Stimulated activated CD4-positive, alpha-beta T cell treated with anti-CD3 and anti-CD28 coated beads, Interleukin-1b, Interleukin-23, amount 100 ng/mL, for 4 hours (primary cell): ENCODE measurements around the gene RPL29.

Experiments used
- DNase-seq, 2 donors: peaks; one replicate each; pipeline ENCODE4 v3.0.0-alpha.2; 2020; ENCODE audit warnings: low read depth in 2 of 2

Gene RPL29

DNA sequence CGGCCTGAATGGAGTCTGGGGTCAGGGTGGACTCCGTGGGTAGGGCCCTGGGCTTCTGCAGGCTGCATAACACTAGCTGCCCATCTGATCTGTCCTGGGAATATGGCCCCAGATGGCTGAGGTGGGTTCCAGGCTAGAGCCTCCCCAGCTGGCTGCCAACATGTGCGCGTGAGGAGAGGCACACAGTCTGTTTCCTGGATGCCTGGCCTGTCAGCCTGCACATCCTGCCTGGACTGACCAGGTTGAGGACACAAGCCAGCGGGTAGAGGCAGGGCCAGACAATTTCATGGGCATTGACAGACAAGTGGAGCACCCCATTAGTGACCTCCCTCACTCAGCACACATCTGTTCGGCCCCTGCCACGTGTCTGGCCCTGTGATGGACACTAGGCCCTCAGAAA, 29.8 kb upstream of the RPL29 start:
- DNase-seq = no peak

GRCh38 chr3:52024765-52025452, 29.2 kb upstream of the RPL29 start:
- DNase-seq = no peak

DNA sequence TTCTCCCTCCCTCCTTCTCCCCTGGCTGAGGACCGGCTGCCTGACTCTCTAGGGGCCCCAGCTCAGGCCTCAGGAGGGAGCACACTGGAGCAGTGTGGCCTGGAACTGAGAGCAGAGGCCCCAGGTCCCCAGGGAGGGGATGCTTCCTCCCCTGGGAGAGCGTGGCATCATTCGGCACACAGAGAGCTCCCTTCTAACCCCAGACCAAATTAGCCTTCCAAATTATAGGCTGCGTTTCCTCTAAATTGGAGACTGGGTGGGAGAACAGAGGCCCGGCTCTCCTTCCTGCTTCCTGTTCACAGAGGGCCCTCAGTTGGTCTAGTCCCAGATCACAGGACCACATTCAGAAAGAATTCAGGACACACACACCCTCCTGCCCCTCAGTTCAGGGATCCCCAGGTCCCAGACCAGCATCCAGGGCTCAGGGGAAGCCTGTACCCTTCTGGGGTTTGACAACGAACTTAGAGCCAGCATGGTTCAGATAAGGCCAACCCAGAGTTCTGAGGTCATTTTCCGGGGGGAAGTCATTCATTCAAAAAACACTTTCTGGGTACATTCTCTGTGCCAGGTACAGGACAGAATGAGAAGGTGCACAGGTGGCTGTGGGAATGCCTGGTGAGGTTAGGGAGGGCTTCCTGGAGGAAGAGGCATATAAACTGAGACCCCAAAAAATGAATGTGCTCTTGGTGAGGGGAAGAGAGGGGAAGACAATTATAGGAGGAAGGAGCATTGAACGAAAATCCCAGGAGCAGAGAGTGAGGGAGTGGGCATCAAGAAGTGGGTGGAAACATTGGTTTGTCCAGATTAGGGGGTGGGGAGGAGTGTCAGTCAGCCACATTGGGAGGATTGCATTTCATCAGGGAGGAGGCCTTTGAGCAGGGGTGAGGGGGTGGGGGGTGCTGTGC, 28.4 kb upstream of the RPL29 start:
- DNase-seq = no peak

DNA sequence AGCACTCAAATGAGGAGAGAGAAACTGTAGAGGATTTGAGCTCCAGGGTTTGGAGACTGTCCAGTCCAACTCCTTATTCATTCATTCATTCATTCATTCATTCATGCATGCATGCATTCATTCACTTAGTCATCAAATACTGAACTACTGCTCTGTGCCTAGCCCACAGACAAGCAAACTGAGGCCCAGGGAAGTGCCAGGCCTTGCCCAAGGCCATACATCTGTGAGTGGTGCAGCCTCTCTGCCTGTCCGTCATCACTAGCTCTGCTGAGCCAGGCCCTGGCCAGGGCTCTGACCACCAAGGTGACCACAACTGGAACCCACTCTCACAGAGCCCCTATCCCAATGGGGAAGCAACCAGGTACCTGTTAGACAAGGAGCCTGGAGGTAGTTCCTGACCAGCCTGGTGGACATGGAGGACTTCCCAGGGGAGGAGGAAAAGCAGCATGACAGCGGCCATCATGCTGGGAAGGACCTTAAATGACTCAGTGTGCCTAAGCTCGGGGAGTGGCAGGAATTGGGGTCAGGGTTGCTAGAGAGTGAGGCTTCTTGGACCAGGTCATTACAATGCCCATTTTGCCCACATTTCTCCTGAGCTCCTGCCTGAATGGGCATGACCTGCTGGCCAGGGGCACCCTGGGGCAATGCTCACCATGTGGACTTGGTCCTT, 27.5 kb upstream of the RPL29 start:
- no peak for DNase-seq

DNA sequence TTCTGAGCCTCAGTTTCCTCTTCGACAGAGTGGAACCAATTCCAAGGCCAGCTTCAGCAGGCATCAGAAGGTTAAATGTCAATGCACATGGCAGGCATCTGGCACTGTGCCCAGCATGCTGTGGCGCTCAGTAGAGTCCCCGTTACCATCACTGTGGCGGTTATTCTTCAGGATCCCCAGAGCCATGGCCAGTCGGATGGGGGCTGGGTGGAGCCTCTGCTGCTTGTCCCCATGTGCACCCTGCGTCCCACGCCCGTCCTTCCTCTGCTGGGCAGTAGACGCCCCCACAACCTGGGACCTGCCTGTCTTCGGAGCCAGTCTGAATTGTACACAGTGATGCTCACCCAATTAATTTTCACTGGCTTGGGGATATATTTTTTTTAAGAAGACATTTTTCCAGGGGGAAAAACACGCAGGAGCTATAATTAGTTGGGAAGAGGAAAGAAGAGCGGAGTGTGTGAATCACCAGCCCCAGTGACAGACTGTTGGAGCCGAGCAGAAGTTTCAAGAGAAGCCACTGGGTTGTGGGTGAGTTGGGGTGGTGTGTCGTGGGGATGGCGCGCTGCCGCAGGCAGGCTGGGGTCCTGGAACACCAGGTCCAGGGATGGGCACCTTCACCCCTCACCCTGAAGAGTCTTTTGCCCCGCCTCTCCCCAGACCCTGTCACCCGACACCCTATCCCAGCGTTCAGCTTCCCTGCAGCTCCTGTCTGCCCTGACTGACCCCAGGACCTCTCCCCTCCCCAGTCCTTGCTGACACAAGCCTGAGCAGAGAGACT, 26.8 kb upstream of the RPL29 start:
- no peak for DNase-seq

DNA sequence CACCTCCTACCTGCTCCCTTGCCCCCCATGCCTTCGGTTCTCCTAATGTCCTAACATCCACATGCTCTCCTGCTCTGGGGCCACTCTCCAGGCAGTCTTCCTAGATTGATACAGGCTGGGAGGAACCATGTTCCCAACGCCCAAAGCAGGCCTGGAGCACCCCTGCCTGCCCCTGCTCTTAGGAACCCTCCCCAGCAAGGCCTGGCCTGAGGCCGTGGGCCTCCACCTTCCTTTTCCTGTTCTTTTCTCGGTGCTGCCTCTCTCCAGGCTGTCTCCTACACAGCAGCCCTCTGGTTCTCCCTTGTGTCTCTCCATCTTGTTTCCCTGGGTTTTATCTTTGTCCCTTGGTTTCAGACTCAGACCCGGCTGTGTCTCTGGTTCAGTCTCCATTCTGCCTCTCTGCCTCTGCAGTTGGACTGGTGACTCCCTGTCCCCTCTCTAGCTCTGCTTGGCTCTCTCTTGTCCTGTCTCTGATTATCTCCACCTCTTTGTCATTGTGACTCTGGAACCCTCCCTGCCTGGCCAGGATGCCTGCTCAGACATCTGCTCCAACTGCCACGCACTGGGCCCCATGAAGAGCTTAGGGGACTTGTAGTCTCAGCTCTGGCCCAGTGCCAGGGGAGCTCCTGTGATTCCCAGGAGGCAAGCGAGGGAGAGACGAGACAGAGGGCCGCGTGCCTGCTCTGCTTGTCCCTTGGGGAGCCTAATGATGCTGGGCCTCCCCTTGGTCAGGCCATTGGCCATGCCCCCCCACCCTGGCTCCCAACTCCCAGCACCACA, 26.0 kb upstream of the RPL29 start:
- no peak for DNase-seq

GRCh38 chr3:52020796-52021195, 25.1 kb upstream of the RPL29 start:
- no peak for DNase-seq

- DNase-seq = no peak
These were observed 23.8 kb upstream of the RPL29 start for GRCh38 chr3:52019352-52020080.

DNA sequence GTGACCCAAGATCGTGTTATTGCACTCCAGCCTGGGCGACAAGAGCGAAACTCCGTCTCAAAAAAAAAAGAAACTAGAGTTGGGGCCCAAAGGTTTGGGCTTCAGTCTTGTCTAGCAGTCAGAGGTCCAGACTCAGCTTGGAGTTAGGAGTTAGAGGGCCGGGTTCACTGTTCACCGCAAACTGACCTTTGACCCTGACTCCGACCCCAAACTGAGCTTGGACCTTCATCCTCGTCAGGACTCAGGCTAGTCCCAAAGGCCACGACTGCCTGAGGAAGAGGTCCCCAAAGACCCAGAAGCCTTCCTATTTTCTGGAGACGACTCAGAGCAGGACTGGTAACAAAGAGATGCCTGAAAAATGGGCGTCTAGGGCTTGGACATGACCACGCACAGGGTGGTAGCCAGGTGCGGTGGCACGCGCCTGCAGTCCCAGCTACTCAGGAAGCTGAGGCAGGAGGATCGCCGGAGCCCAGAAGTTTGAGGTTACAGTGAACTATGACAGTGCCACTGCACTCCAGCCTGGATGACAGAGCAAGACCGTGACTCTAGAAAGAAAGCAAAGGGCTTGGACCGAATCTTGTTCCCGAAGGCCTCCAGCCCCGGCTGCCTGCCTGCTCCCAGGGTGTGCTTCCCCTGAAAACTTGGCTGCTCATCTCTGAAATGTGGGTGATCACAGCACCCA, 22.8 kb upstream of the RPL29 start:
- DNase-seq = no peak

GRCh38 chr3:52017586-52017985, 21.9 kb upstream of the RPL29 start:
- DNase-seq = no peak

GRCh38 chr3:52015438-52016228, 19.9 kb upstream of the RPL29 start:
- no peak for DNase-seq

DNA sequence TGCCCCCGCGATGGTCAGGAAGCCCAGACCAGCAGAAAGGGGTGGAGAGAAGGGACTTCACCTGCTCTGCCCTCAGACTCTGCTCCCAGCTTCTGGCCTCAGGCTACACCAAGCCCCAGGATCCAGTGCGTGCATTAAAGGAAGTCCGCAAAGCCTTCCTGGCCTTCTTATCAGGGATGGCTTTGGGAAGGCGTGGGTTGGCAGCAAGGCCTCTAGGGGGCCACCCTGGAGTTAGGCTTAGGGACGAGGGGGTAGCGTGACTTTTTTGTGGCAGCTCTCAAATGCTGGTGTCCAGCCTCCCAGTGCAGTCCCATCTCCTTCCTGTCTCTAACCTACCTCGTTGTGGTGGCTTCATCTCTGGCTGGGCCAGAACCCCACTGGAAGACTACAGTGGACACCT, 18.9 kb upstream of the RPL29 start:
- no peak for DNase-seq

DNA sequence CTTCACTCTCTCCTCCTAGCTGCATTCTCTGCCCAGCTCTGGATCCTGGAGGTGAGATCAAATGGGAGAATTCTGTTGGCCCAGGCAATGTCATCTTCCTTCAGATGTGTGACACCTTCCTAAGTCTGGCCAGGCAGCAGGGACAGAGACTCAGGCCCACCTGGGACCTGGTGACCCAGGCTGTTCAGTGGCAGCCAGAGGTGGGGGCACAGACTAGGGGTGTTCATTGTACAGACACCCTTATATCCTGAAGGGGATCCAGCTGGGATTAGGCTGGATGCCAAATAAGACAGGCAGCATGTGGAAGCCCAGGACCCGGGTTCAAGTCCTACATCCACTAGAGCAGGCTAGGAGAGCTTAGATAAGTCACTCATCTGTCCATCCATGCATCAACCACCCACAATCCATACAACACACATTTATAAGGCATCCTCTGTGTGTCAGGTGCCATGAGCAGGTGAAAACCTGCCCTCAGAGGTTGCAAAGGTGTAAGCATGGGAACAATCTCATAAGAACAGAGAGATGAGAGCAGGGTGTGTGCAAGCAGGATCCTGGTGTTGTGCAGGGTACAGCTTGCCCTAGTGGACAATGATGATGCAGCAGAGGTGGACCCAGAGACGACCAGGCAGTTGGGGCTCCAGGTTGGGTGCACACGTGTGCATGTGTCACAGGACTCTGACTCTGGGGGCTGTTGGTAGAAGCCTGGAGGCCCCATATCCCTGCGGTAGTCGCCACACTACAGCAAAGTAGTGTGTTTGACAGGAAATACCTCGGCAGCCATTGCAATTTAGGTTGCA, 18.3 kb upstream of the RPL29 start:
- DNase-seq = no peak

- no peak for DNase-seq
These were observed 17.0 kb upstream of the RPL29 start for GRCh38 chr3:52012699-52013098.

DNA sequence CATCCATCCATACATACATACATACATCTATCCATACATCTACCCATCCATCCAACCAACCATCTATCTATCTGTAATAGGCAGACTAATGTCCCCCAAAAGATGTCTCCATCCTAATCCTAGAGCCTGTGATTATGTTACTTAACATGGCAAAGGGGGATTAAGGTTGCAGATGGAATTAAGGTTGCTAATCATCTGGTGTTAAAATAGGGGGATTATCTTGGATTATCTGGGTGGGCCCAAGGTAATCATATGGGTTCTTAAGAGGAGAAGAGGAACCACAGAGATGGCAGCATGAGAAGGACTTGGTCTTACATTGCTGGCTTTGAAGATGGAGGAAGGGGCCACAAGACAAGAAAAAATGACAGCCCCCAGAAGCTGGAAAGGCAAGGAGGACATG, 14.7 kb upstream of the RPL29 start:
- no peak for DNase-seq

DNA sequence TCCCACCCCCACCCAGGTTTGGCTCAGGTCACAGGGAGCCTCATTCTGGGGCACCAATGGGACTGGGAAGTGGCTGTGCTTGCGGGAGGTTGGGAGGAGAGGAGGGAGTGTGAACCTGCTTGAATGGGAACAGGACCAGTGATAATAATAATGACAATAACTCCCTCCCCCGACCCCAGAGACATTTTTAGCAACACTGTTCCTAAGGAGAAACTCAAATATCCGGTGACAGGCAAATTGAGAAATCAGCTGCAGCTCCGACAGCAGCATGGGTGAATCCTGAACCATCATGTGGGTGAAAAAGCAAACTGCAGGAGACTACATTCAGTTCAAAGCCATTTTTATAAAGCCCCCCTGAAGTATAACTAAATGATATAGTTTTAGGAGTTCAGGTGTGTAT, 11.6 kb upstream of the RPL29 start:
- DNase-seq = no peak

GRCh38 chr3:52006820-52007133, 11.1 kb upstream of the RPL29 start:
- DNase-seq = no peak
